Tibial nerve (tissue), 3 donors: ENCODE results near the gene LAMC3.

Experiments
- CTCF ChIP-seq, 5 experiments: fragments of 200-600 bp in 3 of 5; fragments of 450-650 bp in 2 of 5; sonication (generic) in 3 of 5; IDR thresholded peaks; one replicate each; pipeline ENCODE4 v1.5.1; 2016 to 2019; ENCODE audit warnings: antibody characterized with exemption in 5 of 5, mild to moderate bottlenecking in 3 of 5, moderate library complexity in 2 of 5
- POLR2A ChIP-seq, 2 donors: fragments of 450-650 bp; IDR thresholded peaks; one replicate each; pipeline ENCODE4 v1.6.1; 2017; ENCODE audit warnings: antibody characterized with exemption in 2 of 2, mild to moderate bottlenecking in 2 of 2, moderate library complexity in 2 of 2

GRCh38 chr9:130973686-130974281 lies 35.2 kb upstream of the LAMC3 start:
- TF ChIP-seq CTCF (IDR thresholded peaks at IDR 0.05) = no peak
- no peak for TF ChIP-seq POLR2A (IDR thresholded peaks at IDR 0.05)
